Breast epithelium (tissue), 3 donors: ENCODE data around the gene ACLY.

Experiments used
- CTCF ChIP-seq, 3 donors: fragments of 450-650 bp; IDR thresholded peaks; one replicate each; pipeline ENCODE4 v1.5.1; 2016 to 2017; ENCODE audit warnings: antibody characterized with exemption in 3 of 3, mild to moderate bottlenecking in 3 of 3, moderate library complexity in 3 of 3
- POLR2A ChIP-seq: fragments of 450-650 bp; IDR thresholded peaks from one replicate; pipeline ENCODE4 v1.6.1; 2016; ENCODE audit warnings: antibody characterized with exemption, mild to moderate bottlenecking, moderate library complexity
- POLR2AphosphoS5 ChIP-seq, 3 donors: sonication (generic); formaldehyde crosslinking; IDR thresholded peaks; one replicate each; pipeline ENCODE4 v1.6.1; 2017; ENCODE audit warnings: antibody characterized with exemption in 3 of 3

DNA sequence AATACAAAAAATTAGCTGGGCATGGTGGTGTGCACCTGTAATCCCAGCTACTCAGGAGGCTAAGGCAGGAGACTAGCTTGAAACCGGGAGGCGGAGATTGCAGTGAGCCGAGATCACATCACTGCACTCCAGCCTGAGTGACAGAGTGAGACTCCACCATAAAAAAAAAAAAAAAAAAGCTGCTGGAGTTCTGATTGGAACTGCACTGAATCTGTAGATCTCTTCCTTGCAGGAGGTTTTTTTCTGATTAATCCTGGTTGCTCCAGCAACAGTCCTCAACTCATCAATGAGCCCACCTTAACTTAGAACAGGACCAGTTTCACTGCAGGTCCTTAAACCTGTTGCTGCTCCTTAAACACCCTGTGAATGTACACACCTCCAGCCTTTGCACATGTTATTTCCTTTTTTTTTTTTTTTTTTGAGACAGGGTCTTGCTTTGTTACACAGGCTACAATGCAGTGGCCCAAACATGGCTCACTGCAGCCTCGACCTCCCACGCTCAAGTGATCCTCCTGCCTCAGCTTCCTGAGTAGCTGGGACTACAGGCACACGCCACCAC, 10.0 kb upstream of the ACLY start:
- TF ChIP-seq POLR2AphosphoS5 (IDR thresholded peaks at IDR 0.05) (no peak), CTCF (IDR thresholded peaks at IDR 0.05) (no peak), POLR2A (no peak)
